GM21423 (cell line): ENCODE measurements around the gene BAD.

ENCODE experiments used
- ATAC-seq: cut with Tn5 transposase; IDR thresholded peaks from one replicate; pipeline ENCODE4 v1.9.1; 2021; ENCODE audit warnings: mild to moderate bottlenecking, moderate library complexity; ENCODE audit not compliant: unreplicated experiment

BAD gene

GRCh38 chr11:64232967-64233315 lies 51.5 kb downstream of the BAD start:
- no peak for ATAC-seq

DNA sequence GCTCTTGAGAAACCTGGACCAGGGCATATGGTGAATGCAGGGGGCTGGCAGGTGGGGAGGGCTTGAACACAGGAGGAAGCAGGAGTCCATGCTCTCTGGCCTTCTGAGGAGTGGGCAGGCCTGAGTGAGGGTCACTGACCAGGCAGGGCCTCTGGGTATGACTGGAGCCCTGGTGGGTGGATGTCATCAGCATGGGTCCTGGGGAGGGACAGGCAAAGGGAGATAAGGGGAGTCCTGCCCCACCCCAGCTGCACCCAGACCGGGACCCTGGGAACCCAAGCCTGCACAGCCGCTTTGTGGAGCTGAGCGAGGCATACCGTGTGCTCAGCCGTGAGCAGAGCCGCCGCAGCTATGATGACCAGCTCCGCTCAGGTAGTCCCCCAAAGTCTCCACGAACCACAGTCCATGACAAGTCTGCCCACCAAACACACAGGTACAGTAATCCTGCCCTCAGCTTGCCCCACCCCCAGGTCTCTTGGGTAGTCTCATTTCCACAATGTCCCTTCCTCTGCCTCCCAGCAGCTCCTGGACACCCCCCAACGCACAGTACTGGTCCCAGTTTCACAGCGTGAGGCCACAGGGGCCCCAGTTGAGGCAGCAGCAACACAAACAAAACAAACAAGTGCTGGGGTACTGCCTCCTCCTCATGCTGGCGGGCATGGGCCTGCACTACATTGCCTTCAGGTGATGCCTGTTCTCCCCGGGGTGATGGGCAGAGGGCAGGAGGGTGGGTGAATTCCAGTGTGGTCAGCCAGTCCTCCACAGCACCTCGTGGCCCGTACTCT lies 52.1 kb downstream of the BAD start:
- ATAC-seq, result no peak

DNA sequence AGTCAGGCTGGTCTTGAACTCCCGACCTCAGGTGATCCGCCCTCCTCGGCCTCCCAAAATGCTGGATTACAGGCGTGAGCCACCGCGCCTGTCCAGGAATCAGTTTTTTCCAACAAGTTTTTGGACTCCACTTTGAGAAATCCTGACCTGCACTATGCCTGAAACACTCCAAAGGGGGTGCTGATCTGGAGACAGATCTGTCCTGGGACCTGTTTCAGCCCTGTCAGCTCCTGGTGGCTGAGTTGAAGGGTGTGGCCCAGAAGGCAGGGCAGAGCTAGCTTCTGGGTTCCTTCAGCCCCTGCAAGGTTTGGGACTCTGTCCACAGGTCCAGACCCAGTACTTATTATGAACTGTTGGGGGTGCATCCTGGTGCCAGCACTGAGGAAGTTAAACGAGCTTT lies 52.9 kb downstream of the BAD start:
- ATAC-seq, result no peak

DNA sequence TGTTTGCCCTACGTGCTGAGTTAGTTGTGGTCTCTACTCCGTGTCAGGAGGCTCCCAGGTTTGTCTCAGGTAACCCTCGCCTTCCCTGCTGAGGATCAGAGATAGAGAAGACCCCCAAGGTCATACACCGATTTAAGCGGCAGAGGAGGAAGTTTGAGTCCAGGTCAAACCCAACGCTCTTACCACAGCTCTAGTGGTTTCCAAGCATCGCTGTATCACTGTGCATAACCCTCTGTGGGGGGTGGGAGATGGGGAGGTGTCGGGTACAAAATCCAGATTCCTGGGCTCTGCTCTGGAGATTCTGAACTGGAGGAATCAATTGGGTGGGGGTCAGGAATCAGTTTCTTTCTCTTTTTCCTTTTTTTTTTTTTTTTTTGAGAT lies 53.5 kb downstream of the BAD start:
- ATAC-seq, result no peak

DNA sequence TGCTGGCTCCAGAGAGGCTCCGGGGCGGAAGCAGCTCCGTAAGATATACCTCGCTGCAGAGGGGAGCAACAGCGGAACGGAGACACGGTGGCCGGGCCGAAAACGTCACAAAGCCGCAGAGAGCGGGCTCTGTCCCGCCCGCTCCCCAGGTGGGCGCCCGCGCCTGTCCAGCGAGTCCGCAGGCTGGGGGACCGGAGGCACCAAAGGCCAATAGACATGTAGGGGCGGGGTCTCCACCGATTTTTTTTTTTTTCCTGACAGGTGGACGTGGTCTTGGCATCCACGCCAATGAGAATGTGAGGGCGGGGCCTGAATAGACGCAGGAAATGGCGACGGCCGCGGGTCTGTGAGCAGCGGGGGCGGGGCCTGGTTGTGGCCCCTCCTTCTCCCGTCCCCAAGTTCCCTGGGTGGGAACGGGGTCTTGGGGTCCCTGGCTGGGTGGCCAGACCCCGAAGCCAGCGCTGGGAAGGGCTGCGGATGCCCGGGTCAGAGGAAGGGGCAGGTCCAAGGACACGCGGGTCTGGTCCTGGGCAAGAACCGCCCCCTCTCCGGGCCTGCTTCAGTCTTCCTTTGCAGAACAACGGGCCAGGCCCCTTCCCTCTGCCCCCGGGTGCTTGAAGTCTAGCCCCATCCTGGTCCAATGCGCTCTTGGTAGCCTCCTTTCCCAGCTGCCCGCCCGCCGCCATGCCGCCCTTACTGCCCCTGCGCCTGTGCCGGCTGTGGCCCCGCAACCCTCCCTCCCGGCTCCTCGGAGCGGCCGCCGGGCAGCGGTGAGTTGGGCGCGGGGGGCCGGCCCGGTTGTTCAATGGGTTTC lies 54.1 kb downstream of the BAD start, which contains the start of gene DNAJC4:
TSS of gene DNAJC4 (plus strand) at position 378 of the 814 bp plus-strand sequence. CDS start at position 685, 307 bp downstream.
- peak; percentile 43 for ATAC-seq

DNA sequence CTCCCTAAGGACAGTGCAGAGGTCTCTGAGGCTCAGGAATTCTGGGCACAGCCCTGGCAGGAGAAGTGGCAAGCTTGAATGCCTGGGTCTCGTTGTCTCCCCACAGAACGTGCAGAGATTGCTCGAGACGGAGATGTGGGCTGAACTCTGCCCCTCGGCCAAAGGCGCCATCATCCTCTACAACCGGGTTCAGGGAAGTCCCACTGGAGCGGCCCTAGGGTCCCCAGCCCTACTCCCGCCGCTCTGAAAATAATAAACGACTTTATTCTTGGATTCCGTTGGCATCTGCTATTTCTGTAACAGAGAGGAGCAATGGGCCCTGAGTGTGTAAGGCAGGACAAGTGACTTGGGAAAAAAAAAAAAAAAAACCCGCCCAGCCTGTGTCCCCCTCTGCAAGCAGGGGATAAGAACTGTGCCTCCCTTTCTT lies 54.7 kb downstream of the BAD start:
- no peak for ATAC-seq

- no peak for ATAC-seq
Observed at GRCh38 chr11:64229090-64229743, 55.2 kb downstream of the BAD start.

GRCh38 chr11:64227405-64227956 lies 57.0 kb downstream of the BAD start:
- no peak for ATAC-seq

DNA sequence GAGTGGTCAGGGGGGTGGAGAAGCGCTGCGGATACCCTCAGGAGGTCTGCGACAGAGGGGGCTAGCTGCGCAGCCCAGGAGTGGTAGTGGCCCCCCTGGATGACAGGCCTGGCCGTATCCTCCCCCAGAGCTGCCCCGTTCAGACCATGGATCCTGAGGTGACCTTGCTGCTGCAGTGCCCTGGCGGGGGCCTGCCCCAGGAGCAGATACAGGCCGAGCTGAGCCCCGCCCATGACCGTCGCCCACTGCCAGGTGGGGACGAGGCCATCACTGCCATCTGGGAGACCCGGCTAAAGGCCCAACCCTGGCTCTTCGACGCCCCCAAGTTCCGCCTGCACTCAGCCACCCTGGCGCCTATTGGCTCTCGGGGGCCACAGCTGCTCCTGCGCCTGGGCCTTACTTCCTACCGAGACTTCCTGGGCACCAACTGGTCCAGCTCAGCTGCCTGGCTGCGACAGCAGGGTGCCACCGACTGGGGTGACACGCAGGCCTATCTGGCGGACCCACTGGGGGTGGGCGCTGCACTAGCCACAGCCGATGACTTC lies 57.9 kb downstream of the BAD start:
- peak; percentile 27 for ATAC-seq

DNA sequence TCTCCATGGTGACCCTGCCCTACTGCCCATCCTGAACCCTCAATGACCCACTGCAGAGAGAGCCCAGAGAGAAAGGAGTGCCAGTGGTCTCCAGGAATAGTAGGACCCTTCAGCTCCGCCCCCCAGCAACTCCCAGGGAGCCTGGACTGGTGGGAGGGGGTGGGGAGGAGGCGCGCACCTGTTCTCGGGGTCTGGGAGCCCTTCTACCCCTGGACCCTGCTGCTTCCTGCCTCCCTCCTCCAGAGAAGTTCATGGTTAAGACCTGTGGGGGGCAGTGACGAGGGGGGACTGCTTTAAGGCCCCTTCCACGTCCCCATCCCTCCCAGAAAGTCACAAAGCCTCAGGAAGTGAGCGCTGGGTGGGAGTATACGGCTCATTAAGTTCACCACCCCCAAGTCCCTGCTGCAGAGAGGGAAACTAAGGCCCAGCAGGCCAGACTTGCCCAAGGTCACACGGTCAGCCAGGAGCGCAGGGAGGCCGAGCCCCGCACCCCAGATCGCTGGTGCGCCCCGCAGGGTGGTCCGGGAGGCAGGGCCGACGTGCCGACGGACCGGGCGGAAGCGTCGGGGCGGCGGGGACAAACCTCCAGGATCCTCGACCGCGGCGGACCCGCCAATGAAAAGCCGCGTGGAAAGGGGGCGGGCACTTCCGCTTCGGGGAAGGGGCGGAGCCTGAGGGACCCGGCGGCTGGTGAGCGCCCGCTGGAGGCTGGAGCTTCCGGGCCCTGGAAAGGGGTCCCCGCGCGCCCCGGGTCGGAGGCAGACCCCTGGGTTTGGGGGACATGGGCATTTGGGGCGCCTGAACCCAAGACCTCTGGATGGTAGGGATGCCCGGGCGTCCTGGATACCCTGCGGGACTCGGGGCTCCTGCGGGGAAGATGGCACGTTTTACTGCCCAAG lies 58.6 kb downstream of the BAD start, which contains the start of the genes NUDT22 and TRPT1:
TSS of gene NUDT22 (plus strand) at position 667 of the 899 bp plus-strand sequence. CDS start 379 bp downstream, outside the sequence.
TSS of gene TRPT1 (minus strand) at position 579 of the 899 bp plus-strand sequence. CDS start at position 253, 326 bp downstream.
- ATAC-seq, result peak; percentile 38

- ATAC-seq, result no peak
Observed at GRCh38 chr11:64224891-64225607, 59.4 kb downstream of the BAD start.

DNA sequence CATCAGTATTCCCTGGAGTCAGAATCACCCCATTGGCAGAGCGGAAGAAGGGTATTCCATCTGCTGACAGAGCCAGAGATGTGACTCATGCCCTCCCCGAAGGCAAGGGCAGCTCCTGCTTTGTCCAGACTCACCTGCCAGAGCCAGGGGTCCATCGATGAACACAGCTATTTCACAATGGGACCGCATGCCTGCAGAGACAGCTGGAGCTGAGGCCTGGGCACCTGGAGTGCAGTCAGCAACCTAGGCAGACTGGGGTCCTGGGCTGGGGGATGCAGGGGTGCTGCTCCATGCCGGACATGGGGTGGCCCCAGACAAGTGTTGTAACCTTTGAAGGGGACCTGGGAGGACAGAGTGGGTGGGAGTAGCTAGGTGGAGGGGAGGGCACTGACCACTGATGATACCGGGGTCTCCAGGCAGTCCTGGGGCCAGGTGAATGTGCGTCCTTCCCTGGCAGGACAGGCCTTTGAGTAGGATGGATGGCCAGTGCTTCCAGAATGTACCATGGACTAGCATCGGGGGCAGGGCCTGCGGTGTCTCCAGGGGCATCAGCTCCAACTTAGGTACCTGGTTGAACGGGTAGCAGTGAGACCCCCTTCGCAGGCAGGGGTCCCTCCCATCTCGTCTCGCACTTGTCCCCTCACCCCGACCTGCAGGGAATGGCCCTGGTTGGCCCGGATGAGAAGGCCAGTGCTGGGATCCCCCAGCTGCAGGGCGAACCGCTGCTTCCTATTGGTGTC lies 60.1 kb downstream of the BAD start:
- no peak for ATAC-seq

DNA sequence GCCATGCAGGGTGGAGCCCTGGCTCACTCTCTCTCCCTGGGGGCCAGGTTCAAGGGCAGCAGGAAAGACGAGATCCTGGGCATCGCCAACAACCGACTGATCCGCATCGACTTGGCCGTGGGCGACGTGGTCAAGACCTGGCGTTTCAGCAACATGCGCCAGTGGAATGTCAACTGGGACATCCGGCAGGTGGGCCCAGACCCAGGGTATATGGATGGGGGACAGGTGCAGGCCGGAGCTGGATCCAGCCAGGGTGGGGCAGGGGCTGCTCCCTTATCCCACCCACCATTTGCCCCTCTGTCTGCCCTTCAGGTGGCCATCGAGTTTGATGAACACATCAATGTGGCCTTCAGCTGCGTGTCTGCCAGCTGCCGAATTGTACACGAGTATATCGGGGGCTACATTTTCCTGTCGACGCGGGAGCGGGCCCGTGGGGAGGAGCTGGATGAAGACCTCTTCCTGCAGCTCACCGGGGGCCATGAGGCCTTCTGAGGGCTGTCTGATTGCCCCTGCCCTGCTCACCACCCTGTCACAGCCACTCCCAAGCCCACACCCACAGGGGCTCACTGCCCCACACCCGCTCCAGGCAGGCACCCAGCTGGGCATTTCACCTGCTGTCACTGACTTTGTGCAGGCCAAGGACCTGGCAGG lies 61.3 kb downstream of the BAD start:
- no peak for ATAC-seq

DNA sequence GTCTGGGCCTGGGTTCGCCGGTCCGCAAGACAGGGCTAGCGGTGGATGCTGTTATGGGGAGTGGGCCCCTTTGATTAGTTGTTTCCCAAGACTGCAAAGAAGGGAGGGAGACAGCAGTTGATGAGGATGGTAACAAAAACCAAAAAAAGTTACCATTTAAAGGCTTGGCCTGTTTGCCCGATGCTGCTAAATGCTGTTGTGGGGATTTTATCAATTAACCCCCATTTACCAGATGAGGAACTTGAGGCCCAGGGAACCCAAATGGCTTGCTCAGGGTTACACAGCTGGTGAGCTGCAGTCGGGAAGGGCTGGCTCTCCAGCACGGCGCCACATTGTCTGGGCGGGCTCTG lies 61.8 kb downstream of the BAD start:
- no peak for ATAC-seq

- ATAC-seq, result no peak
Observed at GRCh38 chr11:64220798-64221197, 63.7 kb downstream of the BAD start.

GRCh38 chr11:64220271-64220670 lies 64.2 kb downstream of the BAD start:
- ATAC-seq, result no peak
